Breast epithelium (tissue), 4 donors: ENCODE measurements around the gene ZNF486. TPM values are rescaled to one million over a fixed set of nuclear protein-coding genes. Genes with fewer than 3 reads are reported as not detected.

ENCODE experiments used
- DNase-seq, 2 donors: peaks; one replicate each; pipeline ENCODE4 v3.0.0-alpha.2; 2019; ENCODE audit warnings: low spot score in 2 of 2
- H3K27ac ChIP-seq, 2 donors: fragments of 200-600 bp; sonication (generic) in 1 of 2; one replicate each; pipeline ENCODE4 v1.5.1; 2016 to 2019; ENCODE audit warnings: mild to moderate bottlenecking in 1 of 2
- H3K27me3 ChIP-seq, 2 donors: fragments of 200-600 bp; sonication (generic) in 1 of 2; one replicate each; pipeline versions ENCODE4 v1.5.1 to v1.6.0; 2017 to 2019; ENCODE audit warnings: control low read depth in 1 of 2, mild to moderate bottlenecking in 1 of 2
- H3K36me3 ChIP-seq: fragments of 200-600 bp; one replicate; pipeline ENCODE4 v1.5.1; 2019
- H3K4me1 ChIP-seq, 2 donors: fragments of 200-600 bp; sonication (generic); one replicate each; pipeline ENCODE4 v1.5.1; 2016 to 2019; ENCODE audit warnings: control low read depth in 1 of 2
- H3K4me3 ChIP-seq, 3 donors: fragments of 200-600 bp; sonication (generic); 1 replicate in 2 of 3; 2 replicates in 1 of 3; pipeline ENCODE4 v1.5.1; 2016 to 2019; ENCODE audit warnings: mild to moderate bottlenecking in 3 of 3, moderate library complexity in 2 of 3
- H3K9me3 ChIP-seq, 2 donors: fragments of 200-600 bp; sonication (generic) in 1 of 2; one replicate each; pipeline ENCODE4 v1.5.1; 2016 to 2019; ENCODE audit warnings: control low read depth in 1 of 2
- POLR2A ChIP-seq: fragments of 450-650 bp; IDR thresholded peaks from one replicate; pipeline ENCODE4 v1.6.1; 2016; ENCODE audit warnings: antibody characterized with exemption, mild to moderate bottlenecking, moderate library complexity
- POLR2AphosphoS5 ChIP-seq, 3 donors: sonication (generic); formaldehyde crosslinking; IDR thresholded peaks; one replicate each; pipeline ENCODE4 v1.6.1; 2017; ENCODE audit warnings: antibody characterized with exemption in 3 of 3
- intact Hi-C: fragments of 100-400 bp; cut with DNase I; formaldehyde crosslinking; loops from one replicate; pipeline ENCODE4 v1.15.1; 2023; ENCODE audit warnings: low total_unique reads
- total RNA-seq, 3 donors: library from RNA; depleted of rRNA; stranded (reverse); fragments of >200 nt; gene quantifications; one replicate each; pipeline ENCODE4 v1.1.0, GENCODE V29; 2016
- TF ChIP-seq, protein P1 (sequence below), 3 donors: fragments of 450-650 bp; IDR thresholded peaks; one replicate each; pipeline ENCODE4 v1.5.1; 2016 to 2017; ENCODE audit warnings: antibody characterized with exemption in 3 of 3, mild to moderate bottlenecking in 3 of 3, moderate library complexity in 3 of 3

ZNF486 gene
- total RNA-seq, 3 donors from 2014 or later = 4.0 to 27.8 (median 14.1) TPM

GRCh38 chr19:20153281-20153680, 13.7 kb upstream of the ZNF486 start:
- no peaks in the 10 kb centered on the region for H3K36me3 ChIP-seq
- H3K27me3 ChIP-seq = no peaks in the 10 kb centered on the region
- no peak overlapping the region for H3K27ac ChIP-seq
- no peak overlapping the region for H3K4me3 ChIP-seq
- DNase-seq = no peak
- H3K4me1 ChIP-seq = no peaks in the 10 kb centered on the region
- no peaks in the 10 kb centered on the region for H3K9me3 ChIP-seq
- TF ChIP-seq POLR2AphosphoS5 (IDR thresholded peaks at IDR 0.05) (no peak), POLR2A (no peak)
- TF ChIP-seq, protein P1, sequence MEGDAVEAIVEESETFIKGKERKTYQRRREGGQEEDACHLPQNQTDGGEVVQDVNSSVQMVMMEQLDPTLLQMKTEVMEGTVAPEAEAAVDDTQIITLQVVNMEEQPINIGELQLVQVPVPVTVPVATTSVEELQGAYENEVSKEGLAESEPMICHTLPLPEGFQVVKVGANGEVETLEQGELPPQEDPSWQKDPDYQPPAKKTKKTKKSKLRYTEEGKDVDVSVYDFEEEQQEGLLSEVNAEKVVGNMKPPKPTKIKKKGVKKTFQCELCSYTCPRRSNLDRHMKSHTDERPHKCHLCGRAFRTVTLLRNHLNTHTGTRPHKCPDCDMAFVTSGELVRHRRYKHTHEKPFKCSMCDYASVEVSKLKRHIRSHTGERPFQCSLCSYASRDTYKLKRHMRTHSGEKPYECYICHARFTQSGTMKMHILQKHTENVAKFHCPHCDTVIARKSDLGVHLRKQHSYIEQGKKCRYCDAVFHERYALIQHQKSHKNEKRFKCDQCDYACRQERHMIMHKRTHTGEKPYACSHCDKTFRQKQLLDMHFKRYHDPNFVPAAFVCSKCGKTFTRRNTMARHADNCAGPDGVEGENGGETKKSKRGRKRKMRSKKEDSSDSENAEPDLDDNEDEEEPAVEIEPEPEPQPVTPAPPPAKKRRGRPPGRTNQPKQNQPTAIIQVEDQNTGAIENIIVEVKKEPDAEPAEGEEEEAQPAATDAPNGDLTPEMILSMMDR (IDR thresholded peaks at IDR 0.05) = no peak
- intact Hi-C loops = no loop called here

- no peaks in the 10 kb centered on the region for H3K9me3 ChIP-seq
- intact Hi-C loops = no loop called here
- no peaks in the 10 kb centered on the region for H3K27me3 ChIP-seq
- H3K4me1 ChIP-seq = no peaks in the 10 kb centered on the region
- peak; percentile 36 to 86 for DNase-seq
- TF ChIP-seq POLR2AphosphoS5 (IDR thresholded peaks at IDR 0.05) = peak in 1 of 3 donors; percentile 36
- TF ChIP-seq, protein P1 (IDR thresholded peaks at IDR 0.05) = no peak
- peak overlapping the region in 2 of 3 donors; percentile 35 to 52 for H3K4me3 ChIP-seq
- H3K27ac ChIP-seq = no peak overlapping the region
- H3K36me3 ChIP-seq = no peaks in the 10 kb centered on the region
These were observed 12.4 kb upstream of the ZNF486 start for GRCh38 chr19:20154636-20155035.

GRCh38 chr19:20162821-20163220, 4.2 kb upstream of the ZNF486 start:
- no peak for DNase-seq
- no peak overlapping the region for H3K4me3 ChIP-seq
- no peaks in the 10 kb centered on the region for H3K4me1 ChIP-seq
- no peak for TF ChIP-seq POLR2A
- H3K36me3 ChIP-seq = no peaks in the 10 kb centered on the region
- no peaks in the 10 kb centered on the region for H3K27me3 ChIP-seq
- intact Hi-C loops = no loop called here
- H3K27ac ChIP-seq = no peak overlapping the region
- H3K9me3 ChIP-seq = no peaks in the 10 kb centered on the region

DNA sequence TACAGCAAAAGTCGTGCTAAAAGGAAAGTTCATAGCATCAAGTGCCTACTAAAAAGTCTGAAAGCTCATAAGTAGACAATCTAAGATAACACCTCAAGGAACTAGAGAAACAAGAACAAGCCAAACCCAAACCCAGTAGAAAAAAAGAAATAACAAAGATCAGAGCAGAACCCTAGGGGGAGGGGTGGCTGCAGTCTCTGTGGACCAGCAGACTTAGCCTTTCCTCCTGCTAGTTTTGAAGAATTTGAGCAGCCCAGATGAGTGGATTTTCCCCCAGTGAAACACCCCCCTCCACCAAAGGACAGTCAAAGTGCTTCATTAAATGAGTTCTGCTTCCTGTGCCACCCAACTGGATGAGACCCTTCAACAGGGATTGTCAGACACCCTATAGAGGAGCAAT, 2.6 kb upstream of the ZNF486 start:
- no peaks in the 10 kb centered on the region for H3K36me3 ChIP-seq
- no peak for DNase-seq

GRCh38 chr19:20165971-20166592, 932 bp upstream of the ZNF486 start:
- TF ChIP-seq POLR2AphosphoS5 (IDR thresholded peaks at IDR 0.05) (no peak), POLR2A (no peak)
- TF ChIP-seq, protein P1 (IDR thresholded peaks at IDR 0.05) = no peak
- no peaks in the 10 kb centered on the region for H3K36me3 ChIP-seq
- H3K27me3 ChIP-seq = no peaks in the 10 kb centered on the region
- no peaks in the 10 kb centered on the region for H3K4me1 ChIP-seq
- intact Hi-C loops = no loop called here
- no peak for DNase-seq
- H3K4me3 ChIP-seq = no peak overlapping the region
- no peak overlapping the region for H3K27ac ChIP-seq
- H3K9me3 ChIP-seq = no peaks in the 10 kb centered on the region

More for the DNA sequence above, 2.6 kb upstream of the ZNF486 start:
- Histone ChIP-seq H3K9me3 (no peaks in the 10 kb centered on the region), H3K4me1 (no peaks in the 10 kb centered on the region), H3K27ac (no peak overlapping the region), H3K27me3 (no peaks in the 10 kb centered on the region), H3K4me3 (no peak overlapping the region)
- intact Hi-C loops = no loop called here
- TF ChIP-seq POLR2AphosphoS5 (IDR thresholded peaks at IDR 0.05) = no peak
- TF ChIP-seq, protein P1 (IDR thresholded peaks at IDR 0.05) = no peak
- no peak for TF ChIP-seq POLR2A
